HFFc6 (cell line): Measurements from ENCODE around the gene MCFD2. TPM values are rescaled to one million over a fixed set of nuclear protein-coding genes. Genes with fewer than 3 reads are reported as not detected.

Source experiments
- DNase-seq: peaks from one replicate; pipeline ENCODE4 v3.0.0-alpha.2; 2018
- H3K27ac Mint-ChIP-seq: 2 replicates; pipeline ENCODE4 v1.8.0; 2020; ENCODE audit warnings: mild to moderate bottlenecking, mixed read lengths
- H3K27me3 Mint-ChIP-seq: 2 replicates; pipeline ENCODE4 v1.8.0; 2021; ENCODE audit warnings: mild to moderate bottlenecking, moderate library complexity, mixed read lengths; ENCODE audit not compliant: insufficient read depth
- H3K36me3 Mint-ChIP-seq: 2 replicates; pipeline ENCODE4 v1.8.0; 2021; ENCODE audit warnings: low read depth, mixed read lengths
- H3K4me1 Mint-ChIP-seq: 2 replicates; pipeline ENCODE4 v1.8.0; 2020; ENCODE audit warnings: low read depth, mixed read lengths
- H3K4me3 Mint-ChIP-seq: 2 replicates; pipeline ENCODE4 v1.8.0; 2020; ENCODE audit warnings: mild to moderate bottlenecking, moderate library complexity, mixed read lengths
- H3K9me3 Mint-ChIP-seq: 2 replicates; pipeline ENCODE4 v1.8.0; 2020; ENCODE audit warnings: mild to moderate bottlenecking, mixed read lengths
- CTCF ChIP-seq: fragments of 200-600 bp; sonication (generic); IDR thresholded peaks from 2 replicates; pipeline ENCODE4 v1.5.0; 2021; ENCODE audit warnings: antibody characterized with exemption, mild to moderate bottlenecking
- total RNA-seq, 6 experiments: library from RNA; stranded (reverse); fragmentation: NEBNext Ultra II Directional; extraction: Animal tissue kit (Norgen Biotek cat#: 25700); gene quantifications; 2 replicates in 1 of 6; 3 replicates in 5 of 6; pipeline ENCODE4 v1.2.3, GENCODE V29; 2021

The MCFD2 gene
- total RNA-seq, 6 experiments from 2014 or later, result 379 to 441 (median 410) TPM

- H3K9me3 Mint-ChIP-seq, result peaks cover 15% of the 10 kb centered on the region
- peaks cover 76% of the 10 kb centered on the region for H3K4me1 Mint-ChIP-seq
- peaks cover 29% of the 10 kb centered on the region for H3K36me3 Mint-ChIP-seq
- peaks cover 3% of the 10 kb centered on the region for H3K27me3 Mint-ChIP-seq
- no peak for TF ChIP-seq CTCF
- DNase-seq, result no peak
- no peak overlapping the region for H3K4me3 Mint-ChIP-seq
- no peak overlapping the region; the same call in 1 of the 2 replicates for H3K27ac Mint-ChIP-seq
Measured at GRCh38 chr2:46869621-46870020, 46.0 kb downstream of the MCFD2 start.

GRCh38 chr2:46866770-46867246 lies 48.8 kb downstream of the MCFD2 start:
- no peak for TF ChIP-seq CTCF
- Mint-ChIP-seq H3K4me3 (no peak overlapping the region), H3K9me3 (peaks cover 14% of the 10 kb centered on the region), H3K27ac (no peak overlapping the region), H3K36me3 (peaks cover 18% of the 10 kb centered on the region), H3K27me3 (no peaks in the 10 kb centered on the region; the same call in 1 of the 2 replicates), H3K4me1 (peaks cover 59% of the 10 kb centered on the region)
- no peak for DNase-seq

DNA sequence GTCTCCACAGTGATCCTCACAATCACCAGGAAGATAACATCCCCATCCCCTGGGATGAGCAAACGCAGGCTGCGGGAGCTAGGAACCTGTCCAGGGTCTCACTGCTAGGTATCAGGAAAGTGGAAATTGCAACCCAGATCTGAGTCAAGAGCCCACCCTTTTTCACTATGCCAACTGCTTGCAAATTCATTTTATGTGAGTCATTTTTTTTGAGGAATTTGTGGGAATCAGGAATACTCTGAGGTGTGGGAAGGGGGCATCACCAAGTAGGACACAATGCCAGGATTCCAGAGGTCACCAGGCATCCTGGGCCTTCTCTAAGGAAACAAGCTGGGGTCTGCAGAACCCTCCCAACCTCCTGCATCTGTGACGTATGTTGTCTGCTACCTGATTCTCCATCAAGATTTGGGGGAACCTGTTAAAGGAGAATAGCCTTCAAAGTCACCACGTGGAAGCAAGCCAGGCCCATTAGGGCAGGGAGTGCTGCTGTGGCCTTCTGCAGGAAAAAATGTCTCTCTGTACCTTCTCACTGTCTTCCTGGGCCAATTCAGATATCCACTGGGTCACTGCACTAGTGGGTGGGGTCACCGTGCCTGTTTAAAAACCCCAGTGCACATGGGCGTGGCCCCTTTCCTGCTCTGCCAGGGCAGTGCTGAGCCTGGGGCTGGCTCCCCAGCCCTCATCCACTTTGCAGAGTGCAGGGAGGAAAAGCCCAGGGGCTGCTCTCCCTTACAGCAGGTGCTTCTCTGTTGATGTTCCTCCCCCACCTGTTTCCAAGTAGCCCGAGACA lies 50.2 kb downstream of the MCFD2 start:
- Mint-ChIP-seq H3K36me3 (peaks cover 17% of the 10 kb centered on the region), H3K4me3 (no peak overlapping the region), H3K27me3 (no peaks in the 10 kb centered on the region; the same call in 1 of the 2 replicates), H3K27ac (no peak overlapping the region), H3K4me1 (peaks cover 58% of the 10 kb centered on the region), H3K9me3 (peaks cover 14% of the 10 kb centered on the region)
- DNase-seq, result no peak
- no peak for TF ChIP-seq CTCF

- Mint-ChIP-seq H3K4me1 (peaks cover 59% of the 10 kb centered on the region), H3K9me3 (peaks cover 14% of the 10 kb centered on the region), H3K27ac (no peak overlapping the region), H3K27me3 (no peaks in the 10 kb centered on the region; the same call in none of the 2 replicates), H3K36me3 (peaks cover 17% of the 10 kb centered on the region), H3K4me3 (no peak overlapping the region)
- no peak for TF ChIP-seq CTCF
- DNase-seq, result no peak
Measured at GRCh38 chr2:46863882-46864281, 51.7 kb downstream of the MCFD2 start.

DNA sequence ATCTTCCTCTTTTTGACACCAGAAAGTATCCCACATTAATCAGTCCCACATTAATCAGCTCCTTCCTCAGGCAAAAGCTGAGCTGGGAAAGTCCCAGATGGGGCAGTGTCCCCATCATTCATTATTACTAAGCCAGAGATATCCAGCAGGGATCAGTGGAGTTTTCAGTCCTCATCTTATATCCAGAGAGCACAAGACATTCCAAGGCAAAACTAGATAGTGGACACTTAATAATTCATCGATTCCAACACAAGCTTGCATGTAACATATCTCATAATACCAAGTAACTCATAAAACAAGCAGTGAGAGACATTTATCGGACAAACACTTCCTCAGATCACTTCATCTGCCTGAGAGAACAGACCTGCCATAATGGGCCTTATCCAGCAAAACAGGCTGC lies 53.1 kb downstream of the MCFD2 start:
- no peak for TF ChIP-seq CTCF
- peaks cover 14% of the 10 kb centered on the region for H3K9me3 Mint-ChIP-seq
- H3K4me1 Mint-ChIP-seq, result peaks cover 73% of the 10 kb centered on the region
- H3K27ac Mint-ChIP-seq, result no peak overlapping the region
- peaks cover 17% of the 10 kb centered on the region for H3K36me3 Mint-ChIP-seq
- H3K27me3 Mint-ChIP-seq, result no peaks in the 10 kb centered on the region; the same call in none of the 2 replicates
- no peak overlapping the region for H3K4me3 Mint-ChIP-seq
- DNase-seq, result no peak
